Mucosa of descending colon (tissue), 3 donors: ENCODE results near the gene SIGLEC6. TPM values are rescaled to one million over a fixed set of nuclear protein-coding genes. Genes with fewer than 3 reads are reported as not detected.

Experiments
- ATAC-seq: fragments of 200-7000 bp; cut with Tn5 transposase; one replicate; pipeline ENCODE4 v1.9.1; 2020; ENCODE audit warnings: mild to moderate bottlenecking, moderate library complexity
- DNase-seq, 3 donors: peaks; one replicate each; pipeline ENCODE4 v3.0.0-alpha.2; 2020
- H3K36me3 ChIP-seq: fragments of 200-600 bp; one replicate; pipeline ENCODE4 v1.8.0; 2021; ENCODE audit warnings: low read depth, mild to moderate bottlenecking
- H3K4me1 ChIP-seq: fragments of 200-600 bp; one replicate; pipeline ENCODE4 v1.8.0; 2021; ENCODE audit warnings: low read depth, mild to moderate bottlenecking
- H3K4me3 ChIP-seq: fragments of 200-600 bp; one replicate; pipeline ENCODE4 v1.8.0; 2021; ENCODE audit warnings: mild to moderate bottlenecking
- H3K9me3 ChIP-seq: fragments of 200-600 bp; one replicate; pipeline ENCODE4 v1.8.0; 2021; ENCODE audit warnings: mild to moderate bottlenecking
- intact Hi-C, 2 donors: fragments of 100-400 bp; cut with DNase I in 1 of 2; cut with micrococcal nuclease in 1 of 2; formaldehyde crosslinking; loops; one replicate each; pipeline versions ENCODE4 v1.11.0 to v1.11.1; 2022; cut with DNase I, micrococcal nuclease
- total RNA-seq, 3 donors: library from RNA; stranded (reverse); fragmentation: NEBNext Ultra II Directional in 2 of 3; extraction: Animal tissue kit (Norgen Biotek cat#: 25700) in 2 of 3; gene quantifications; one replicate each; pipeline versions ENCODE4 v1.2.1 to v1.2.4, GENCODE V29; 2021 to 2023
- TF ChIP-seq, protein P1 (sequence below): fragments of 200-600 bp; IDR thresholded peaks from one replicate; pipeline ENCODE4 v1.8.0; 2022; ENCODE audit warnings: antibody characterized with exemption, mild to moderate bottlenecking
- donor health status: DM: no; HTN: no; CAD: no; lungs with moderate emphysema.
- donor health status: DM: no; HTN: no; CAD: no.
- donor health status: DM: no; HTN: yes; CAD: no.

The SIGLEC6 gene
- total RNA-seq, 3 donors from 2014 or later: 0.75 to 3.6 (median 2.8) TPM

DNA sequence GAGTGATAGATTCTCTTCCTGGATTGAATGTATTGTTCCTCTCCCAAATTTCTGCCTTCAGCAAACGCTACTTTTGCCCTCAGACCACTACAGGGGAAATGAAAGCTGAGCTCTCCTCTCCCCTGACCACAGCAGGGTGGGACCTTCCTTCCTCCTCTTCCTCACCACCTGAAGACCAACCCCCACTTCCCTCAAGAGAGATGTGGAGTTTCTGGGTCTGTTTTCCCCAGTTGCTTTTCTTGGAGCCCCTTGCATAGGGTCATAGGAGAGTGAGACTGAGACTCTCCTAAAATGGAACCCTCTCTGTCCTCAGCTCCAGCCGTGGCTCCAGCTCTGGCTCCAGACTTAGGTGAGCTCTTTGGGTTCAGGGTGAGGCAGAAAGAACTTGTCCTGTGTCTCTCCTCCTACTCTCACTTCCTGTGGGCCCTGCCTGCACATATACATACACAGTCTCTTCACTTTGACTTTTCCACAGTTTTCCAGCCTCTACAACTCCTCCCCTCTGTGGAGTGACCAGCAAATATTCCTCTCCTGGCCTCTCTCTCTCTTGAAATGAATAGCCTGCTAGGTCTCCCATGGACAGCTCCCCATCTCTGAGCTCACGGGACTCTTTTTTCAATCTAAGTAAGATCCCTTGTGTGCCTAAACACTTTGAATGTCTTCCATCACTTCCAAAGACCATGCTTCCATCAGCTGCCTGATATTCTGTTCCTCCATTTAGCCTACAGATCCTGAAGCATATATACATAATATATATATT, 20.4 kb upstream of the SIGLEC6 start:
- no peak for DNase-seq
- TF ChIP-seq, protein P1, sequence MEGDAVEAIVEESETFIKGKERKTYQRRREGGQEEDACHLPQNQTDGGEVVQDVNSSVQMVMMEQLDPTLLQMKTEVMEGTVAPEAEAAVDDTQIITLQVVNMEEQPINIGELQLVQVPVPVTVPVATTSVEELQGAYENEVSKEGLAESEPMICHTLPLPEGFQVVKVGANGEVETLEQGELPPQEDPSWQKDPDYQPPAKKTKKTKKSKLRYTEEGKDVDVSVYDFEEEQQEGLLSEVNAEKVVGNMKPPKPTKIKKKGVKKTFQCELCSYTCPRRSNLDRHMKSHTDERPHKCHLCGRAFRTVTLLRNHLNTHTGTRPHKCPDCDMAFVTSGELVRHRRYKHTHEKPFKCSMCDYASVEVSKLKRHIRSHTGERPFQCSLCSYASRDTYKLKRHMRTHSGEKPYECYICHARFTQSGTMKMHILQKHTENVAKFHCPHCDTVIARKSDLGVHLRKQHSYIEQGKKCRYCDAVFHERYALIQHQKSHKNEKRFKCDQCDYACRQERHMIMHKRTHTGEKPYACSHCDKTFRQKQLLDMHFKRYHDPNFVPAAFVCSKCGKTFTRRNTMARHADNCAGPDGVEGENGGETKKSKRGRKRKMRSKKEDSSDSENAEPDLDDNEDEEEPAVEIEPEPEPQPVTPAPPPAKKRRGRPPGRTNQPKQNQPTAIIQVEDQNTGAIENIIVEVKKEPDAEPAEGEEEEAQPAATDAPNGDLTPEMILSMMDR: no peak
- intact Hi-C loops: no loop called here
- Histone ChIP-seq H3K4me1 (no peaks in the 10 kb centered on the region), H3K36me3 (no peaks in the 10 kb centered on the region), H3K4me3 (no peak overlapping the region), H3K9me3 (no peaks in the 10 kb centered on the region)
- ATAC-seq: no peak

DNA sequence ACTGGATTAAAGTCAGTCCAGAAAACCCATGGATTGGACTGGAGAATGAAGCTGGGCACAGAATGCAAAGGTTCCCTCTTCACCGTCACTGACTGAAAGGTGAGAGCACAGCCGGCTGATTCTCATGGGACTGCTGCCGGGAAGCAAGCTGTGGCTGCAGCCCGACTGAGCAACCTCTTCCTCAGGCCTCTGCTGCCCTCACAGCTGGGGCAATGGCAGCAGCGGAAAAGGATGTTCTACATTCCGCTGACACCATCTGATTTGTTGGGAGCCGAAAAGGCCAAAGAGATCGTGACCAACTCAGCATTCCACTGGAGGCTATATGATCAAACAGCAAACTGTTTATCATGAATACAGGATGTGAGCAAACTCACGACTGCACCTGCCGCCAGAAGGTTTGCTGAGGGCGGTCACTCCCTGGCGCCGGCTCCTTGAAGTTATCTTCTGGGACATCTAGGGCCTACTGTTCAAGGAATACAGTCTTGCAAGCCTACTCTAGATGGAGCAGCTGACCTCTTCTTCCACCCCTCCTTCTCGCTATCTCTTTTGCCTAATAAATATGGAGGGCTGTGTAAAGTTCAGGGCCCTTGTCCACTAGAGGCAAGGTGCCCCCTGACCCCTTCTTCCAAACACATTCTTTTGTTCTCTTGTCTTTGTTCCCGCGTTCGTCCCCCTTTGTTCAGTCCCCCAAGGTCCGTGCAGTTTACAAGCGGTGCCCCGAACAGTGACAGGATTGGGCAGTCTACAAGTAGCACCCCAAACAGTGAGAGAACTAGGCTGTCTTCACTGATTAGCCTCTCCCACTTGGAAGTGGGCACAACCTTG, 19.6 kb upstream of the SIGLEC6 start:
- H3K4me1 ChIP-seq: no peaks in the 10 kb centered on the region
- no peak overlapping the region for H3K4me3 ChIP-seq
- TF ChIP-seq, protein P1: no peak
- H3K36me3 ChIP-seq: no peaks in the 10 kb centered on the region
- no peak for DNase-seq
- intact Hi-C loops: no loop called here
- H3K9me3 ChIP-seq: no peaks in the 10 kb centered on the region
- ATAC-seq: no peak

DNA sequence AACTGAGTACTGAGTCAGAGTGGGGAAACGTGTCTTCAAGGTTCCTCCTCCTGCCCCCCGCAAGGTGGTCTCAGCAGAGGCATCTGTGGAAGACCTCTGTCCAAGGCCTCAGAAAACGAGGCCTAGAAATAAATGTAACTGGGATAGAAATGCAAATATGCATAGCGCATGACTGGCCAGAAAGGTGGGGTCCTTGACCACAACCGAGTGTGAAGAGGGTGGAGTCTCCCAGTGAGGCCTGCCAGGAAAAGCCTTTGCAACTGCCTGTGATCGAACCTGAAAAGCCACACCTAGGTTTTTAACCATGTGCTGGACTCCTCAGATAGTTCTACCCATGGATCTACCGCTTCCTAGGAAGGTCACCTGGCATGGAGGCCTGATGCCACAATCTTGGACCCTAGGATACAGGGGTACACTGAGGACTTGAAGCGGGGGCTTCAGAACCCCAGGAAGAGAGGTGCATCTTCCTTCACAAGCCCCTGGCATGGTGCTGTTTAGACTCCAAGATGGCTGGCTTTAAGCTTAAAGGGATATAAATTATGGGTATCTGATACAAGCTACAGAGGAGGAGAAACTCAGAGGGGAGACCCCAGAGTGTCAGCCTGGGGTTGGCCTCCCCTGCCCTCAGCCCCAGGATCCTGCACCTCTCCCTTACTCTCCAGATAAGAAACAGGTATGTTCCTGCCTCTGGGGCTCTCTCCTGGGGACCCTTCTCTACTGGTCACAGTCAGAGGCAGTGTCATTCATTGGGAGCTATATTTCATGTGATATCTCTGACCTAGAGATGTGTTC, 18.3 kb upstream of the SIGLEC6 start:
- Histone ChIP-seq H3K36me3 (no peaks in the 10 kb centered on the region), H3K9me3 (no peaks in the 10 kb centered on the region), H3K4me3 (no peak overlapping the region), H3K4me1 (no peaks in the 10 kb centered on the region)
- TF ChIP-seq, protein P1: no peak
- ATAC-seq (no peak), DNase-seq (no peak)
- intact Hi-C loops: no loop called here

DNA sequence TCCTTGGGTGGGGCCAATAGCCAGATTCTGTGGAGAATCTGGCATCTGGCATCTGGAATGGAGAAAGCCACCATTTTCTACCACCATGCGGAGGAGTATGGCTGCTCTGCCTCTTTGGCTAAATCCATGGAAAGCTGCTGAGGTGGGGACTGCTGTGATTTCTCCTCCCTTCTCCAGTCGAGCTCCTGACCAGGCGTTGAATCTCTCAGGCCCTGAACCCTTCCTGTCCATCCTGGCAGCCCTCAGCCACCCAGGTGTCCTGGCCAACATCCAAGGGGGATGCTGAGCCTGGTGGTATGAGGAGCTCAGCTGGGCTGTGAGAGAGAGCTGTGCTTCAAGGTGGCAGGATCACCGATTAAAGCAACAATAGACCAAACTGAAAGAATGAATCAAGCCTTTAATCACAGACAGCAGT, 17.4 kb upstream of the SIGLEC6 start:
- no peaks in the 10 kb centered on the region for H3K9me3 ChIP-seq
- intact Hi-C loops: no loop called here
- TF ChIP-seq, protein P1: no peak
- ATAC-seq (no peak), DNase-seq (no peak)
- H3K36me3 ChIP-seq: no peaks in the 10 kb centered on the region
- no peaks in the 10 kb centered on the region for H3K4me1 ChIP-seq
- H3K4me3 ChIP-seq: no peak overlapping the region

DNA sequence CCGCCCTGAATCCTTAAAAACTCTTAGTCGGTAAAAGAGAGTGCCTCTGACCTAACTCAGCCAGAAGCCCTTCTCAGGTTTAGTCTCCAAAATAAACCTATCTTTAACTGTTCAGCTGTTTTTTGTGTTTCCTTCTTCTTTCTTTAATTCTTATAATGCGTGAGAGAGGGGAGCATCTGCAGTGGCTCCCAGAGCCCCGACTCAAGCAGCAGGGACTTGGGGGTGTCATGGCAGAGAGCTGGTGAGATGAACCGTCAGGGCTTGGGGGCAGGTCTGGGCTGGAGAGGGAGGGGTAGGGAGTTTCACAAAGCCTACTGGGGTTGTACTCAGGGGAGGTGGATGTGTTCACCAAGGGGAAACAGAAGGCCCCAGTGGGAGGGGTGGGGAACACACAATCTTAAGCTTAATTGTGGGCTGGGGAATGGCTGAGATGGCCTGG, 16.8 kb upstream of the SIGLEC6 start:
- no peak overlapping the region for H3K4me3 ChIP-seq
- intact Hi-C loops: no loop called here
- H3K36me3 ChIP-seq: no peaks in the 10 kb centered on the region
- DNase-seq (no peak), ATAC-seq (no peak)
- H3K9me3 ChIP-seq: no peaks in the 10 kb centered on the region
- H3K4me1 ChIP-seq: no peaks in the 10 kb centered on the region
- TF ChIP-seq, protein P1: no peak
